Caki2 (cell line): ENCODE data around the gene PRRC2B. TPM values are rescaled to one million over a fixed set of nuclear protein-coding genes. Genes with fewer than 3 reads are reported as not detected.

Experiments
- DNase-seq: peaks from one replicate; pipeline ENCODE4 v3.0.0-alpha.2; 2015; ENCODE audit warnings: low read depth
- in situ Hi-C: cut with HindIII; loops from 2 replicates; pipeline ENCODE4 v1.10.0; 2016; ENCODE audit warnings: low sequenced_read_pairs, low pct_unique_long_range_greater_than_20kb, mixed read lengths
- total RNA-seq: library from RNA; depleted of rRNA; stranded (reverse); fragments of >200 nt; shearing (Covaris generic); gene quantifications from 2 replicates; pipeline ENCODE4 v1.2.3, GENCODE V29; 2014; ENCODE audit warnings: low replicate concordance

The PRRC2B gene
- total RNA-seq, 1 experiment from 2014 or later: 35.4 TPM

DNA sequence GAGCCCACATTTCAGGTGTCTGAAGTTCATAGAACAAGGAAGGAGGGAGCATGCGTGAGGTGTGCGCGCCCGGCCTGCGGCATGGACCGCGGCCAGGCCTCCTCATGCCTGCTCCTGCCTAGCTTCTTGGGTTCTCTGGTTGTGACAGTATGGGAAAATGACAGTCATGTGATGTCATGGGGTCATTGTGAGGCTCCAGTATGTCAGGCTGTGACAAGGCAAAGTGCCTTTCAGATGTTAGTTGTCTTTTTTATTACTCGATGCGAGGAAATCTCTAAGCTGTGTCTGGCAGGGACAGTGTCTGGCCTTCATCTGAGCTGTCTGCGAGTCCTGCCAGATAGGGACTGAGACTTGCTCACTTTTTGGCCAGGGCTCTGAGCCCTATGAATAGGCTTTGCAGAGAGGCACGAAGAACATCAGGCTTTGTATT is 123.9 kb downstream of the PRRC2B start:
- DNase-seq: no peak
- in situ Hi-C loops: no loop called here

DNA sequence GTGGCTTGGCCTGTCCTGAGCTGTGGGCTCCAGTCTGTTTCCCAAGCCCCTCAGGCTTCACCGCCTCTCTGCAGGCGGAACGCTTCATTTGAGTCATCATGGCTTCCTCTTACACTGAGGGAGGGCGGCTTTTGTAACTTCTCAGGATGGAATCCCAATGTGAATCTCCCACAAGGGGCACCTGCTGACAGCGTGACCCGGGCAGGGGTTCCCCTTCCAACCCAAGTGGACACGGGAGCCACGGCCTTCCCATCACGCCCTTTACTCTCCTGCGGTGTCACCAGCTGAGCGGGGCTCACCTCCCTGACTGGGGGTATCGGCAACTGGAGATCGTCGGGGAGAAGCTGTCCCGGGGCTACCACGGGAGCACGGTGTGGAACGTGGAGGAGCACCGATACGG is 124.7 kb downstream of the PRRC2B start:
- DNase-seq: no peak
- in situ Hi-C loops: no loop called here

DNA sequence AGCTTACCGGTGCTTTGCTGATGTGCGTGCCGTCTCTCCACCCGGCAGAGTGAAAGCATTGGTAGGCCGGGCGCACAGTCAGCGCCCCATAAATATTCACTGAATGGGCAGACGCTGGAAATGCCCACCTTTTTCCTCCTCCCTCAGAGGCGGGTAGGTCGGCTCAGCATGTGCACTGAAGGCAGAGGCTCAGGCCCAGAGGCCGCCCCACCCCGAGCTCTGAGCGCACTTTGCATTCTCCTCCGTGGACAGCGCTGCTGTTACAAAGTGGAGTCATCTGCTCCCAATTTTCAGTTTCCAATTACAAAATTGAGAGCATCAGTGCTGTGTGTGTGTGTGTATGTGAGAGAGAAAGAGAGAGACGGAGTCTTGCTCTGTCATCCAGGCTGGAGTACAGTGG is 126.6 kb downstream of the PRRC2B start:
- DNase-seq: no peak
- in situ Hi-C loops: no loop called here

DNA sequence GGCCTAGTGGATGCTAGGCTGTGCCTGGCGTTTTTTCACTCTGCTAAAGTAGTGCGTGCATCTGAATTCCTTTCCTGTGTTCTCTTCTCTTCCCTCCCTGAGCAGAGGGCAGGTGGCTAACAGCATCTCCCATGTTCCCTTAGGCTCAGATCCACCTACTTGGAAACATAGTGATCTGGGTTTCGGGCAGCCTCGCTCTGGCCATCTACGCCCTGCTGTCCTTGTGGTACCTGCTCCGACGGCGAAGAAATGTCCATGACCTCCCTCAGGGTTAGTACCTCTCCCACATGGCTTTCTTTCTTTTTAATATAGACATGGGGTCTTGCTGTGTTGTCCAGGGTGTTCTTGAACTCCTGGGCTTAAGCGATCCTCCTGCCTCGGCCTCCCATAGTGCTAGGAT is 127.3 kb downstream of the PRRC2B start:
- DNase-seq: no peak
- in situ Hi-C loops: no loop called here

DNA sequence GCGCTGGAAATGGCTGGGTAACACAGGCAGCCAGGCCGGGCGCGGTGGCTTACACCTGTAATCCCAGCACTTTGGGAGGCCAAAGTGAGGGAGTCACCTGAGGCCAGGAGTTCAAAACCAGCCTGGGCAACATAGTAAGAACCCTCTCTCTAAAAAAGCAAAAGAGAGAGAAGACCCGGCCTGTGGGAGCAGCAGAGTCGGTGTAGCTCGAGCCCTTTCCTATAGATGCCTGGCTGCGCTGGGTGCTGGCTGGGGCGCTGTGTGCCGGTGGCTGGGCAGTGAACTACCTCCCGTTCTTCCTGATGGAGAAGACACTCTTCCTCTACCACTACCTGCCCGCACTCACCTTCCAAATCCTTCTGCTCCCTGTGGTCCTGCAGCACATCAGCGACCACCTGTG is 127.9 kb downstream of the PRRC2B start:
- in situ Hi-C loops: no loop called here
- no peak for DNase-seq

DNA sequence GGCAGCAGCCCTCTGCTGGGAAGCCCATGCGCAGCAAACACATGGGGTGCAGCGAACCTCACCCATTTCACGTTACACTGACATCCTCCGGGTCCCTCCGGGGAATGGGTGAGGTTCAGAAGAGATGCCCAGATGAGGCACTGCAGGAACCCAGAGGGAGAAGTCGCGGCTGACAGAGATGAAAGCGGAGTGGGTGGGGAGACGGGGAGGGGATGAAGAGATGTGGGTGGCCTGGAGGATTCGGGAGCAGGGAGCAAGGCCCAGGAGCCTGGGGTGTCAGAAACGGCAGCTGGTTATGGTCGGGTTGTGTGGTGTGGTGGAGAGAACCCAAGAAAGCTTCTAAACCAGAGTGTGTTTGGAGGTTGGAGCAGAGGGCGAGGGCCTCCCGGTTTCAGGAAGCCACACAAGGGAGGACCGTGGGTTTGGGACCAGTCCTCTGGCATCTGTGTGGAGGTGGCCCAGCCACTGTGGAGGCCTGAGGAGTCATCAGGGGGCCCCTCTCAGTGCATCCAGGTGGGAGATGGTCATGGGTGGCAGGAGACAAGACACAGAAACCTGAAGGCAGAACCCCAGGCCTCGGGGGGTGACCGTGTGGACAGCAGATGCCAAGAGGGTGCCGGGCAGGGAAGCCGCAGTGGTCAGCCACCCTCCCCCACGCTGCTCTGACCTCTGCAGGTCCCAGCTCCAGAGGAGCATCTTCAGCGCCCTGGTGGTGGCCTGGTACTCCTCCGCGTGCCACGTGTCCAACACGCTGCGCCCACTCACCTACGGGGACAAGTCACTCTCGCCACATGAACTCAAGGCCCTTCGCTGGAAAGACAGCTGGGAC is 128.6 kb downstream of the PRRC2B start:
- DNase-seq: no peak
- in situ Hi-C loops: no loop called here

DNA sequence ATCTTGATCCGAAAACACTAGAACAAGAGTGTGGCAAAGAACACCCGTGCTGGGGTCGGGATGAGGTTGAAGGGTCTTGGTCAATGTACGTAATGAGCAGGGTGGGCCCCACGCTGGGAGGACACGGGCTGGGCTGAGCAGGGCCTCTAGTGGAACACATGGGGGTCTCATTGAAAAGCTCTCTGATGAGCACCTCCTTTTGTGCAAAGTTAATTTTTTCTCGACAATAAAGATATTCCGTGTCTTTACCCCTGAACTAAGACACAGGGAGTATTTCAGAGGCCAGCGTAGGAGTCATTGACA is 129.2 kb downstream of the PRRC2B start:
- in situ Hi-C loops: no loop called here
- no peak for DNase-seq

DNA sequence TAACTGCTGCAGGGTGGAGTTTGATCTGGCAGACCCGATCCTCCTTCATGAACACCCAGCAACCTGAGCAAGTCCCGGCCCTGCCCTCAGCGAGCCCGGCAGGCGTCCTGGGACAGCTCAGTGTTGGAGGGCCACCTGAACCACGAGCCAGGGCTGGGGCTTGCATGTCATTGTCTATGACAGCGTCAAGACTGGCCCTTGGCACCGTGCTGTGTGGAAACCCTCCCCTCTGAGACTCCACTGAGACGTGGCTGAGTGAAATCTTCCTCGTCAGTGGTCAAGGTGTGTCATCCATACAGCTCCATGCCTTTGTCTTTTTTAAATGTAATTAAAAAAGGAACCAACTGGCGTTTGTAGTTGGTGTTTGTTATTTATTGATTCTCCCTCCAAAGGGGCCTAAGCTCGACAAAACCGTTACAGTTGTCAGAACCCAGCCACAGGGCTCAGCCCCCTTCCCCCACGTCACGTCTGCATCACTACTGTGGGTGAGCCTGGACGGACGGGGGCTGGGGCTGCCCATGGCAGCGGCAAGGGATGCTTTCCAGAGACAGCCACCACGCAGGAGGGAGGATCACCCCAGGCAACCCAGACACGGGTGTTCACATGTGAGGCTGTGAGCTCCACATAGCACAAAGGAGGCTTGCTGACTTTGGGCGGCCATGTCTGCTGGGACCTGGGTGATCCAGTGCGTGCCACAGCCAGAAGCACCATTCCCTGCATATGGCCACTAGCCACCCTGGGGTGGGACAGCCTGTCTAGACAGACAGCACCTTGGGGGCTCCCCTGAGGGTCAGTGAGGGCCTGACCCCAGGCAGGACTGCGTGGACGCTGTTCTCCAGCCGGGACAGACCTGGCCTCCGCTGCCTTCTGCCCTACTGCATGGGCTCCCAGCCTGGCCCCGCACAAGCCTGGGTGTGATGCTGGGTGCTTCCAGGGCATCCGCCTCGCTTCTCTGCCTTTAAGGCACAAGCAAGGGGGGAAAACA is 129.9 kb downstream of the PRRC2B start:
- DNase-seq: no peak
- in situ Hi-C loops: no loop called here

DNA sequence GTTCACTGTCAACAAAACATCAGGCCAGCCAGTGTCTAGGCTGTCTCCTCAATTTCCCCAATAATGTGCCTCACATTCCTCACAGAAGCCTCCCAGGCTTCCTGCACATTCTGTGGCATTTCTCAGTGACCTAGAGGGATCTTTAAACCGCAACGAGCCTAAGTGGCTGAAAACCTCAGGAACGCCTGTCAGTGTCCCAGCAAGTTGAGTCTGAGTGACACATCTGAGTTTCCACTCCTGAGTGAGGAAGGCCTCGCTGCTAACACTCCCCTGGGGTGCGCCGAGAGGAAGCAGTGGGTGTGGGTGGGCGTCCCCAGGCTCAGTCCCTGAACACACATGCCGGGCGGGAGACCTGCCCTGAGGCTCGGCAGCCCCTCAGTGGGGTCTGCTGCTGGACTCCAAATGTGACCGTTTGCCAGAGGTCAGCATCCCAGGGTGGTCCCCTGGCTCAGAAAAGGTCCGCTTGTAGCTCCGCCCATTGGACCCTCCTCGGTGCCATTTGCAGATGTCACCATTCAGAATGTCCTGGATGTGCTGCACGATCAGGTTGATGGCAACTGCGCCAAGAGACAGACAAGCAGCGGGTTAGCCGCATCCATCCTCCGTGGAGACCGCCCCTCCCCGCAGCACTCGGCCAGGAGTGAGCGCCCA is 130.9 kb downstream of the PRRC2B start:
- in situ Hi-C loops: no loop called here
- DNase-seq: no peak

DNA sequence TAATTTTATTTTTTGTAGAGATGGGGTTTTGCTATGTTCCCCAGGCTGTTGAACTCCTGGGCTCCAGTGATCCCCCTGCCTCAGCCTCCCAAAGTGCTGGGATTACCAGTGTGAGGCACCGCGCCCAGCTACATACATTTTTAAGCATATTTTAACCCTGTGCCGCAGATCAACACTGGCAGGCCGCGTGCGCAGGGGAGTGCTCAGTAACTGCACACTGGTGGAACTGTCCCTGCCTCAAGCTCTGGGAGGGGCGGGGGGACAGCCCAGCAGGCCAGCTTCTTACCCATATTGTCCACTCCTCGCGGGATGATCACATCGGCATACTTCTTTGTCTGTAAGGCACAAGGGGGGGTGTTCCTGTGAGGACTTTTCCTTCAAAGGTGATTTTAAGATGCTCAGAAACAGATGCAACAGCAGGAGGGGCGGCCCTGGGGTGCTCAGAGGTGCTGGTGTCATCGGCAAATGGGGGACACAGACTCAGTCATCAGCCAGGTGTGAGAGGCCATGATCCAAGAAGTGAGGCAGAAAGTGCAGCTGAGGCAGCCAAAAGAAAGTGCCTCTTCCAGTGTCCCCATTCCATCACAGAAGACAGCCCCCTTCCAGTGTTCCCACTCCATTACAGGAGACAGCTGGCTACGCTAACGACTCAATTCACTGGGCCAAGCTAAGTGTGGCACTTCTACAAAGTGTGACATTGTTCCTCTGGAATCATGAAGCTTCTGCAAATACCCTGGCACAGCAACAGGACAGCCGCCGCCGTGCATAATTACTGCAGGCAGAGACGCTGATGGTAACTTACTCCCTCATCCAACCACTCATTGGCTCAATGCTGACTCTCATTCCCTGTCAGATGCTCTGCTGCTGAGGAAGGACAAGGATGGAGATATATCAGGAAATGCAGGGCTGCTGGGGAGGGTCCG is 132.0 kb downstream of the PRRC2B start:
- DNase-seq: no peak
- in situ Hi-C loops: no loop called here

DNA sequence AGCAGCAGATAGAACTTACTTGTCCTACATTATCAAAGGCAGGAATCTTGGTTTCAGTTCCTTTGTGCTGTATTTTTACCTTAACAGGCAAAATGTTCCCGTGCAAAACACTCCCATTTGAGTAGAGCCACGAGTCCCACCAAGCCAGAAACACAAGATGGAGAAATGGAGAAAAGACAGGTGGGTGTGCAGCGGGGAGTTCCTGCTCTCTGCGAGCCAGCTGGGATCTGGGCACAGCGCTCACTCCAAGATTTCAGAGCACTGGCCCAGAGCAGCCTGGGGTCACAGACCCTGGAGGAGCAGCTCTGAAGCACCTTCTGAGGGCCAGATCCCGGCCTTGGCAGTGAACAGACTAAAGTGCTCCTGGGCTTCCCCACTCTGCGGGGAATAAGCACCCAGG is 134.3 kb downstream of the PRRC2B start:
- in situ Hi-C loops: no loop called here
- DNase-seq: no peak

DNA sequence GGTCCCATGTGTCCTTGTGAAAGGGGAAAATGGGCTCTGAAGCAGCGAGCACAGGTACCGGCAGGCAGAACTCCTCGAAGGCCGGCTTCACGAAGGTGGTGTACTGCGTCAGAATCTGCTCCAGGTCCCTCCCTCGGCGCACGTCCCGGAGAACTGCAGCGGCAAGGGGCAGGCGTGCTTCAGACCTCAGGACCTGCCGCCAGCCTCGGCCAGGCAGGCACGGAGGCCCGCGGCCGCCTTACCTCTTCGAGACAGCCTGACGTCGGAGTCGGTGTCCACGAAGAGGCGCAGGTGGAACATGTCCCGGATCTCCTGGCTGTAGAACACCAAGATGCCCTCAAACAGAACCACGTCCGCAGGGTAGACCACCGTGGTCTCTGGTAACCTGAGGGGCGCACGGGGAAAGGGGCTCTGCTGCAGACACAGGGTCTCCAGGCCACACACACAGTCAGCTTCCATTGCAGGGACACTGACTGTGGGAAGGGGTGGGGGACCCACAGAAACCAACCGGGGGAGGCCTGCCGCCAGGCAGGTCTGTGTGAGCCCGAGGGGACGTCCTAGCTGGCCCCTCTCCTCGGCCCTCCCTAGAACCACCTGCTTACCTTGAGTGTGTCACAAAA is 135.1 kb downstream of the PRRC2B start:
- in situ Hi-C loops: no loop called here
- no peak for DNase-seq

DNA sequence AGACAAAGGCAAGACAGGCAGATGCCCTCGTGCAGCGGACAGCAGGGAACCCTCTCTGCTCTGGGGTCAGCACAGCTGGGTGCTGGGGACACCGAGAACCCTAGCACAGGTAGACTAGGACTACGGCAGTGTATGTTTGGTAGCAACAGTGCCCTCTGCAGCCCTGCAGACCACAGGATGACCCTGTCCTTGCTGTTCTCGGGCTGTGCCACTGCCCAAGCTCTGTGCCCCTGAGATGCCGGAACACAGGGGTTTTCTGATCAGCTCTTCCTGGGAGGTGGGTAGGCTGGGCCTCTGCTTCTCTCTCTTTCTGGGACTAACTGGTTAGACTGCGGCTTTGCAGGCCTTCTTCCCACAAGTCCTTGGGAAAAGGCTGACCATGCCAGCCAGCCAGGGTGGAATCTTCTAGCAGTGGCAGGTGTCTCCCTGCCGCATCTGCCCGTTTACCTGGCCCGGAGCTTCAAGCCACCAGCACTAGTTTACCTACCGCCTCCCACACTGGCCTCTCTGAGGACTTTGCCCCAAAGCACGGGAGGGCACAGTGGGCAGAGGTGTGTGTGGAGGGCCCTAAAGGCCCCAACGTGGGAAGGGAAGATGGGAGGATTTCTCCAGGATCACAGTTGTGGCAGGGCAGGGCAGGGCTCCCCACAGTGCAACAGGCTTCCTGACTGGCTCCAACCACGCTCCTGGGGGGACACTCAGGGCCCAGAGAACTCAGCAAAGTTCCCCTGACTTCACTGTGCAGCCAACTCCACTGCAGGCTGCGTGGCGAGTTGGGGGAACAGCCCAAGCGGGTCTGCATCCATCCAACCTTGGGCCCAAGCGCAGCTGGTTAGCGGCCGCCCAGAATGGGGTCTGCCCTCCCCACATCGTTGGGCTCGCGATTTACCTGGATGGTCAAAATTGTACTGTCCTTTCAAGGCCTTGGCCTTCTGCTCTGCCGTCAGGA is 136.0 kb downstream of the PRRC2B start:
- no peak for DNase-seq
- in situ Hi-C loops: no loop called here

DNA sequence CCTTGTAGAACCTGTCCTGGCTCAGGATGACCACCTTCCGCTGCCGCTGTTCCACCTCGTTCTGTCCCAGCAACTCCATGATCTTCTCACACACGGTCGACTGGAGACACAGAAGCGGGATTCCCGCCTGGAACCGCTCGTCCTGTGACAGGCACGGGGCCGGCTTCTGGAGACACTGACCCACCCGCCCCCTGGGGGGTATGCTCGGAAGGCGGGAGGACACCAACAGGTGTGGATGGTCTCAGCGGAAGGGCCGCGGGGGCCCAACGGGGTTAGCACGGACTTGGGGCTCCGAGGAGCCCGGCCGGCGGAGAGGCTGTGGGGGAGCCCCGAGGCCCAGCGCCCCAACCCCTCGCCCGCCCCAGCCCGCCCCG is 136.6 kb downstream of the PRRC2B start:
- in situ Hi-C loops: no loop called here
- no peak for DNase-seq

DNA sequence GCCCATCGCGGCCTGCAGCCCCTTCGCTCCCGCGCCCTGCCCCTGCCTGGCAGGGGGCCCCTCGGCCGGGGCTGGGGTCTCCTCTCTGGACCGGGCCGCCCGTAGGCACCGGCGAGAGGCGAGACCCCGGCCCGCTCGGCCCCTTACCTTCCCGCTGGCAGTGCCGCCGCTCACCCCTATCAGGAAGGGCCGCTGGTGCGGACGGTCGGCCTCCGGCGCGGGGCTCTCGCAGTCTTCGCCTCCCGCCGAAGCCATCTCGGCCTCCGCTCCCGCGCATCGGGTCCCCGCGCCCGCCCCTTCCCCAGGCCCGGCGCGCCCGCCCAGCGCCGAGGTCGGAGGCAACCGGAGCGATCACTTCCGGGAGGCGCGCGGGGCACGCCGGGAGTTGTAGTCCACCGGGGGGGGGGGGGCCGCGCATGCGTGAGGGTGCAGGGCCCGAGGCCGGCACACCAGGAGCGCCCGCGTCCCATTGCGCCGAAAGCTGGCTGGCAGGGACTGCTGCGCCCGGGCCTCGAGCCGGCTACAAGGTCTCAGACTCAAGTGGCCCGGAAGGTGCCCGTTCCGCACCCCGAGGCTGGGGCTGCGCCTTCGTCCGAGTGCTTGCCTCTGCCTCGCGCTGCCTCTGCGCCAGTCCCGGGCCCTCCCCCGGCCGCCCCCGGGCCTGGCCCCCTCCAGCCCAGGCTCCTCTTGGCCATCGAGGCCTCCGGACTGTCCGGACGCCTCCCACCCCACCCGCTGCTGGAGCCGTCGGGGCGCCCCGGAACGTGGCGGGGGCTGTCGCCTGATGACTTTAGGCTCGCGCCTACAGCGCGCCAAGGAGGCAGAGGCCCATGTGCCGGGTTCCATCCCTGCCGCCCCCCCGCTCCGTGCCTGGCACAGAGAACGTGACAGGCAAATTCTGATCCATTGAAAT is 137.3 kb downstream of the PRRC2B start, which contains the start of gene UCK1:
UCK1 (minus strand) TSS at position 344 of the 913 bp plus-strand sequence; CDS start at position 255, 89 bp downstream.
- in situ Hi-C loops: no loop called here
- DNase-seq: peak; percentile 64
